Testis (tissue), 2 donors: ENCODE results near the gene C2orf49.

Experiments
- CTCF ChIP-seq, 3 experiments: fragments of 450-650 bp in 2 of 3; fragments of 200-600 bp in 1 of 3; sonication (generic) in 1 of 3; IDR thresholded peaks; one replicate each; pipeline ENCODE4 v1.5.1; 2016 to 2019; ENCODE audit warnings: antibody characterized with exemption in 3 of 3, mild to moderate bottlenecking in 2 of 3, moderate library complexity in 1 of 3
- POLR2A ChIP-seq: fragments of 450-650 bp; IDR thresholded peaks from one replicate; pipeline ENCODE4 v1.6.1; 2017; ENCODE audit warnings: antibody characterized with exemption, mild to moderate bottlenecking, moderate library complexity

- TF ChIP-seq CTCF (IDR thresholded peaks at IDR 0.05) (no peak), POLR2A (no peak)
Measured at GRCh38 chr2:105329561-105330495, 7.5 kb upstream of the C2orf49 start, which contains the start of gene TGFBRAP1.
